Hepatocyte (in vitro differentiated cells): ENCODE data around the gene PACRGL. TPM values are rescaled to one million over a fixed set of nuclear protein-coding genes. Genes with fewer than 3 reads are reported as not detected.

Experiments used
- DNase-seq: peaks from one replicate; pipeline ENCODE4 v3.0.0-alpha.2; 2016; ENCODE audit warnings: low spot score
- H2AFZ ChIP-seq: fragments of 200-600 bp; sonication (generic); 2 replicates; pipeline ENCODE4 v1.6.0; 2016; ENCODE audit warnings: antibody characterized with exemption, mild to moderate bottlenecking
- H3K27ac ChIP-seq: fragments of 200-600 bp; sonication (generic); 2 replicates; pipeline ENCODE4 v1.5.1; 2016; ENCODE audit warnings: mild to moderate bottlenecking
- H3K27me3 ChIP-seq: fragments of 200-600 bp; sonication (generic); 2 replicates; pipeline ENCODE4 v1.6.1; 2016
- H3K36me3 ChIP-seq: fragments of 200-600 bp; sonication (generic); replicated peaks from 2 replicates; pipeline ENCODE4 v1.5.1; 2016; ENCODE audit warnings: low read depth; ENCODE audit not compliant: insufficient read depth
- H3K4me1 ChIP-seq: fragments of 200-600 bp; sonication (generic); 2 replicates; pipeline ENCODE4 v1.5.1; 2016; ENCODE audit warnings: mild to moderate bottlenecking, moderate library complexity; ENCODE audit not compliant: insufficient read depth
- H3K4me2 ChIP-seq: fragments of 200-600 bp; sonication (generic); 2 replicates; pipeline ENCODE4 v1.6.0; 2016
- H3K4me3 ChIP-seq: fragments of 200-600 bp; sonication (generic); 2 replicates; pipeline ENCODE4 v1.5.1; 2016; ENCODE audit warnings: mild to moderate bottlenecking
- H3K79me2 ChIP-seq: fragments of 200-600 bp; sonication (generic); 2 replicates; pipeline ENCODE4 v1.6.0; 2017; ENCODE audit warnings: mild to moderate bottlenecking
- H3K9me2 ChIP-seq: fragments of 200-600 bp; sonication (generic); replicated peaks from 2 replicates; pipeline ENCODE4 v1.6.0; 2017; ENCODE audit warnings: mild to moderate bottlenecking; ENCODE audit not compliant: insufficient read depth
- H3K9me3 ChIP-seq: fragments of 200-600 bp; sonication (generic); 2 replicates; pipeline ENCODE4 v1.5.1; 2016; ENCODE audit warnings: low read depth, mild to moderate bottlenecking
- H4K20me1 ChIP-seq: fragments of 200-600 bp; sonication (generic); 2 replicates; pipeline ENCODE4 v1.6.0; 2016; ENCODE audit warnings: mild to moderate bottlenecking; ENCODE audit not compliant: insufficient read depth, poor library complexity, severe bottlenecking
- WGBS: methylation state at CpG from one replicate; pipeline ENCODE4 v1.1.6; 2016; ENCODE audit warnings: low lambda C conversion rate; ENCODE audit errors: missing lambda C conversion rate; 5-methylcytosine and 5-hydroxymethylcytosine counted together
- polyA plus RNA-seq: library from polyadenylated mRNA; unstranded; fragments of >200 nt; fragmentation: Nextera tagmentation; extraction: Ambion mirVana; gene quantifications from 2 replicates; pipeline ENCODE4 v1.2.1, GENCODE V29; 2016
- total RNA-seq: library from RNA; depleted of rRNA; stranded (reverse); fragments of >200 nt; gene quantifications from 2 replicates; pipeline ENCODE4 v1.2.3, GENCODE V29; 2014
- TF ChIP-seq, protein P1 (sequence below): fragments of 200-600 bp; sonication (generic); IDR thresholded peaks from 2 replicates; pipeline ENCODE4 v1.5.1; 2016; ENCODE audit warnings: antibody characterized with exemption, mild to moderate bottlenecking; ENCODE audit not compliant: poor library complexity

PACRGL gene
- total and polyA plus RNA-seq, 2 experiments from 2014 or later, result 10.4 to 16.0 TPM

DNA sequence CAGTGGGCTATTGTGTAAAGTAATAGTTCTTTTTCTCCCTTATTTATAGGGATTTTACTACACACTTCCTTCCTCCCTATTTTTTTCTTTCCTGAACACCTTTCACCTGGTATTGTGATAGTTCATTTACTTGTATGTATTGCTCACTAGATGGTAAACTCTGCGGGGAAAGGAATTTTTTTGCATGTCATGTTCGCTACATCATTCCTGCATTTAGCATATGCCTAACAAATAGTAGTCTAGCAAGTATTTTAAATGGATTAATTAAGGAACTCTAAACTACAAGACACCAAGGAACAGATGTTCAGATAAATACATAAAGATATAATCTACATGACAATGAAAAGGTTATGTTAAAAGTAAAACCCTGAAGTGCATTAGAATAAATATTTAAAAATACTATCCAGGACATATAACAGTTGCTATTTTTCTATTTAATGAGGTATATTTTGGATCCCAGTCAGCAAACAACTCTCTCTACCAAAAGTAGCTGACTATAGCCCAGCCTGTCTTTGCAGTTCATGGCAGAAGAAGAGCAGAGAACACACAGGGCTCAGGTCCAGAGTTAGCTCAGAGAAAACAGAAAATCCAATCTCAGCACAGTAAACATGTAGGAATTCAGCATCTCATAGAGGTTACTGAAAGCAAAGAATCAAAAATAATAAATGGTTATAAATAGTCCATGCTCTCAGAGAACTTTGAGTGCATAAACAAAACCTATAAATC, 87.8 kb downstream of the PACRGL start:
- Histone ChIP-seq H3K4me3 (no peak overlapping the region), H3K9me2 (no peaks in the 10 kb centered on the region), H3K4me2 (no peak overlapping the region), H4K20me1 (no peaks in the 10 kb centered on the region), H3K9me3 (no peaks in the 10 kb centered on the region), H3K27ac (no peak overlapping the region), H3K79me2 (no peaks in the 10 kb centered on the region), H3K4me1 (no peaks in the 10 kb centered on the region), H3K36me3 (no peaks in the 10 kb centered on the region), H3K27me3 (no peaks in the 10 kb centered on the region), H2AFZ (no peak overlapping the region)
- TF ChIP-seq, protein P1, sequence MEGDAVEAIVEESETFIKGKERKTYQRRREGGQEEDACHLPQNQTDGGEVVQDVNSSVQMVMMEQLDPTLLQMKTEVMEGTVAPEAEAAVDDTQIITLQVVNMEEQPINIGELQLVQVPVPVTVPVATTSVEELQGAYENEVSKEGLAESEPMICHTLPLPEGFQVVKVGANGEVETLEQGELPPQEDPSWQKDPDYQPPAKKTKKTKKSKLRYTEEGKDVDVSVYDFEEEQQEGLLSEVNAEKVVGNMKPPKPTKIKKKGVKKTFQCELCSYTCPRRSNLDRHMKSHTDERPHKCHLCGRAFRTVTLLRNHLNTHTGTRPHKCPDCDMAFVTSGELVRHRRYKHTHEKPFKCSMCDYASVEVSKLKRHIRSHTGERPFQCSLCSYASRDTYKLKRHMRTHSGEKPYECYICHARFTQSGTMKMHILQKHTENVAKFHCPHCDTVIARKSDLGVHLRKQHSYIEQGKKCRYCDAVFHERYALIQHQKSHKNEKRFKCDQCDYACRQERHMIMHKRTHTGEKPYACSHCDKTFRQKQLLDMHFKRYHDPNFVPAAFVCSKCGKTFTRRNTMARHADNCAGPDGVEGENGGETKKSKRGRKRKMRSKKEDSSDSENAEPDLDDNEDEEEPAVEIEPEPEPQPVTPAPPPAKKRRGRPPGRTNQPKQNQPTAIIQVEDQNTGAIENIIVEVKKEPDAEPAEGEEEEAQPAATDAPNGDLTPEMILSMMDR, result no peak
- 81% methylated on average over 2 of the region's 2 CpGs for WGBS
- DNase-seq, result no peak
